Testis (tissue), 3 donors: ENCODE results near the gene CLPX. TPM values are rescaled to one million over a fixed set of nuclear protein-coding genes. Genes with fewer than 3 reads are reported as not detected.

Experiments used
- DNase-seq: peaks from one replicate; pipeline ENCODE4 v3.0.0-alpha.2; 2019
- H3K27ac ChIP-seq, 2 donors: fragments of 200-600 bp; sonication (generic); one replicate each; pipeline ENCODE4 v1.5.1; 2019
- H3K27me3 ChIP-seq: fragments of 200-600 bp; sonication (generic); one replicate; pipeline ENCODE4 v1.5.1; 2019
- H3K36me3 ChIP-seq: fragments of 200-600 bp; sonication (generic); one replicate; pipeline ENCODE4 v1.5.1; 2017; ENCODE audit warnings: low read depth; ENCODE audit errors: missing control alignments
- H3K4me1 ChIP-seq: fragments of 200-600 bp; sonication (generic); one replicate; pipeline ENCODE4 v1.5.1; 2019
- H3K4me3 ChIP-seq, 2 donors: fragments of 200-600 bp; sonication (generic); one replicate each; pipeline ENCODE4 v1.5.1; 2017 to 2019
- H3K9me3 ChIP-seq: fragments of 200-600 bp; sonication (generic); one replicate; pipeline ENCODE4 v1.5.1; 2017
- POLR2A ChIP-seq: fragments of 450-650 bp; IDR thresholded peaks from one replicate; pipeline ENCODE4 v1.6.1; 2017; ENCODE audit warnings: antibody characterized with exemption, mild to moderate bottlenecking, moderate library complexity
- WGBS, 2 donors: methylation state at CpG; one replicate each; pipeline ENCODE4 v1.1.5; 2018; 5-methylcytosine and 5-hydroxymethylcytosine counted together
- intact Hi-C: fragments of 100-400 bp; cut with DNase I; formaldehyde crosslinking; loops from one replicate; pipeline ENCODE4 v1.15.1; 2023; ENCODE audit warnings: low total_unique reads
- polyA plus RNA-seq: library from polyadenylated mRNA; stranded (reverse); fragments of 350-450 nt; fragmentation: Illumina TruSeq; extraction: RNeasy Lipid Tissue Mini Kit (QIAGEN cat#74804); gene quantifications from one replicate; pipeline ENCODE4 v1.2.3, GENCODE V29; 2014; ENCODE audit warnings: low read depth, low replicate concordance; ENCODE audit not compliant: insufficient read depth
- total RNA-seq, 2 donors: library from RNA; depleted of rRNA; stranded (reverse); fragments of >200 nt; gene quantifications; one replicate each; pipeline ENCODE4 v1.2.3, GENCODE V29; 2016
- TF ChIP-seq, protein P1 (sequence below), 3 experiments: fragments of 450-650 bp in 2 of 3; fragments of 200-600 bp in 1 of 3; sonication (generic) in 1 of 3; IDR thresholded peaks; one replicate each; pipeline ENCODE4 v1.5.1; 2016 to 2019; ENCODE audit warnings: antibody characterized with exemption in 3 of 3, mild to moderate bottlenecking in 2 of 3, moderate library complexity in 1 of 3

CLPX gene
- total and polyA plus RNA-seq, 3 donors from 2014 or later: 60.4 to 89.4 (median 75.8) TPM

DNA sequence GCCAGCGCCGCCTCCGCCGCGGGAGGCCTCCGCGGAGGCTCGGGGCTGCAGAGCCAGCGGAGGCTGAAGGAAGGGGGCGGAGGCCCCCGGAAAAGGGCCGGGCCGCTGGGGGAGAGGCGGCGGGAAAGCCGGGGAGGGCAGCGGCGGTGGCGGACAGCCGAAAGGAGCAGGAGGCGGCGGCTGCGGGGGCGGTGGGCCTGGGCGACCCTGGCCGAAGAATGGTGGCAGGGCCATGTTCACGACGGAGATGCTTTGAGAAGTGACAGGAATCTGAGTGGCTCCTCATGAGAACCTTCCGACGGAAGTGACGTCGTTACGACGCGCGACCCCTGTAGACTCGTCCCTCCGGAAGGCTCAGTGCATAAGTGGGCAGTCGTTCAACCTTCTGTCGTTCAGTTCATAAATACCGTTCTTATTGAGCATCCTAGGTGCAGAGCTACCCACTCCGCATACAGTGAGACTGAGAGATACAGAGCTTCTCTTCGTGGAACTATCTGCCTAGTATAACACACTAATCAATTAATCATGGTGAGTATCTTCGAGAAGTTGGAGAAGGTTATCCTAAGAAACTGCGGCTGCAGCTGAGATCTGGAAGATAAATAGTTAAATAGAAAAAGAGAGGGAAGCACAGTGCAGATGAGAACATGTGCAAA lies 51.5 kb downstream of the CLPX start, which contains the start of gene PDCD7:
Gene PDCD7, minus strand, starts transcription at position 261 of the 653 bp plus-strand sequence. Its CDS starts 27 bp downstream, at position 234.
- Histone ChIP-seq H3K27ac (peak within 1 kb of the TSS; percentile 78 to 82), H3K4me3 (peak within 1 kb of the TSS; percentile 88 to 93), H3K9me3 (no peaks in the 10 kb centered on the region), H3K4me1 (peaks cover 15% of the 10 kb centered on the region), H3K27me3 (no peaks in the 10 kb centered on the region), H3K36me3 (no peaks in the 10 kb centered on the region)
- DNase-seq: peak; percentile 98
- intact Hi-C loops: no loop called here
- WGBS, 2 donors: 1 to 2% methylated on average over 26 to 35 of the region's 45 CpGs
- no peak for TF ChIP-seq POLR2A
- TF ChIP-seq, protein P1, sequence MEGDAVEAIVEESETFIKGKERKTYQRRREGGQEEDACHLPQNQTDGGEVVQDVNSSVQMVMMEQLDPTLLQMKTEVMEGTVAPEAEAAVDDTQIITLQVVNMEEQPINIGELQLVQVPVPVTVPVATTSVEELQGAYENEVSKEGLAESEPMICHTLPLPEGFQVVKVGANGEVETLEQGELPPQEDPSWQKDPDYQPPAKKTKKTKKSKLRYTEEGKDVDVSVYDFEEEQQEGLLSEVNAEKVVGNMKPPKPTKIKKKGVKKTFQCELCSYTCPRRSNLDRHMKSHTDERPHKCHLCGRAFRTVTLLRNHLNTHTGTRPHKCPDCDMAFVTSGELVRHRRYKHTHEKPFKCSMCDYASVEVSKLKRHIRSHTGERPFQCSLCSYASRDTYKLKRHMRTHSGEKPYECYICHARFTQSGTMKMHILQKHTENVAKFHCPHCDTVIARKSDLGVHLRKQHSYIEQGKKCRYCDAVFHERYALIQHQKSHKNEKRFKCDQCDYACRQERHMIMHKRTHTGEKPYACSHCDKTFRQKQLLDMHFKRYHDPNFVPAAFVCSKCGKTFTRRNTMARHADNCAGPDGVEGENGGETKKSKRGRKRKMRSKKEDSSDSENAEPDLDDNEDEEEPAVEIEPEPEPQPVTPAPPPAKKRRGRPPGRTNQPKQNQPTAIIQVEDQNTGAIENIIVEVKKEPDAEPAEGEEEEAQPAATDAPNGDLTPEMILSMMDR (IDR thresholded peaks at IDR 0.05): no peak

- no peak for TF ChIP-seq POLR2A
- TF ChIP-seq, protein P1 (IDR thresholded peaks at IDR 0.05): no peak
- peak; percentile 45 for DNase-seq
- WGBS, 2 donors: 0% methylated on average over 24 to 25 of the region's 93 CpGs
Observed at GRCh38 chr15:65132878-65133547, 52.1 kb downstream of the CLPX start.

GRCh38 chr15:65130941-65131340 lies 54.2 kb downstream of the CLPX start:
- TF ChIP-seq, protein P1 (IDR thresholded peaks at IDR 0.05): no peak
- TF ChIP-seq POLR2A: no peak
- Histone ChIP-seq H3K9me3 (no peaks in the 10 kb centered on the region), H3K27me3 (no peaks in the 10 kb centered on the region), H3K27ac (no peak overlapping the region), H3K36me3 (no peaks in the 10 kb centered on the region), H3K4me3 (no peak overlapping the region), H3K4me1 (peaks cover 15% of the 10 kb centered on the region)
- intact Hi-C loops: no loop called here
- no peak for DNase-seq
- 67 to 81% methylated on average over 5 of the region's 5 CpGs for WGBS, 2 donors

More at GRCh38 chr15:65132878-65133547, 52.1 kb downstream of the CLPX start:
- H3K27me3 ChIP-seq: no peaks in the 10 kb centered on the region
- peaks cover 15% of the 10 kb centered on the region for H3K4me1 ChIP-seq
- no peaks in the 10 kb centered on the region for H3K9me3 ChIP-seq
- H3K4me3 ChIP-seq: peak overlapping the region; percentile 88 to 93
- peak overlapping the region; percentile 78 to 82 for H3K27ac ChIP-seq
- intact Hi-C loops: no loop called here
- no peaks in the 10 kb centered on the region for H3K36me3 ChIP-seq

DNA sequence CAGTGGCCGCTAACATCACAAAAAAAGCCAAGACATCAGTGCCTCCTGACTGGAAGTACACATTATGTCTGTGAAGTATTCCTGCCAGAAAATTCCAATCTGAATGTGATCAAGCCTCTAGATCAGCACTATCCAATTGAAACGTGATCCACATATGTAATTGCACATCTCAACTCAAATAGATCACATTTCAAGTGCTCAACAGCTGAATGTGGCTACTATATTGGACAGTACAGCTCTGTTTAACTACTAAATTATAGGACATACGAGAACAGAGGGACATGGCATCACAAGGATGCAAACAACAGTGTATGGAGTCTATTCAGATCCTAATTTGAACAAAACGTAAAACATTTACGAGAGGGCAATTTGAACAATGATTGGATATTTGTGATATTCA lies 69.6 kb downstream of the CLPX start:
- TF ChIP-seq POLR2A: no peak
- TF ChIP-seq, protein P1 (IDR thresholded peaks at IDR 0.05): no peak
- no peaks in the 10 kb centered on the region for H3K9me3 ChIP-seq
- H3K27me3 ChIP-seq: no peaks in the 10 kb centered on the region
- H3K36me3 ChIP-seq: no peaks in the 10 kb centered on the region
- intact Hi-C loops: no loop called here
- no peak overlapping the region for H3K27ac ChIP-seq
- H3K4me1 ChIP-seq: no peaks in the 10 kb centered on the region
- WGBS, 2 donors: 84 to 87% methylated on average over 5 of the region's 5 CpGs
- DNase-seq: no peak
- no peak overlapping the region for H3K4me3 ChIP-seq
